ENCODE measurements around the gene FLNB. TPM values are rescaled to one million over a fixed set of nuclear protein-coding genes. Genes with fewer than 3 reads are reported as not detected.

Gene FLNB
- total RNA-seq, 1 experiment from 2014 or later = 309 TPM

- ChIA-PET CTCF (no interaction called here), POLR2A (no interaction called here)
- ATAC-seq (no peak), DNase-seq (ENCODE audit: low read depth, low spot score) (no peak)
- H3K4me1 ChIP-seq (ENCODE audit: control insufficient read depth, insufficient read depth, low read length) = no peaks in the 10 kb centered on the region
- intact Hi-C loops (cut with micrococcal nuclease; ENCODE audit: unreplicated experiment) (no loop called here), in situ Hi-C loops (cut with HindIII; ENCODE audit: low pct_unique_long_range_greater_than_20kb, low sequenced_read_pairs) (no loop called here)
- TF ChIP-seq REST (IDR thresholded peaks at IDR 0.05; ENCODE audit: insufficient read depth in 1 of 2, low read depth in 2 of 2, low read length in 1 of 2) (no peak), SIN3A (IDR thresholded peaks at IDR 0.05; ENCODE audit: borderline replicate concordance, insufficient read depth, low read depth, low read length) (no peak), TCF7L2 (IDR thresholded peaks at IDR 0.05; ENCODE audit: low read depth, low read length) (no peak), POLR2AphosphoS5 (IDR thresholded peaks at IDR 0.05; ENCODE audit: low read depth, low read length) (no peak), CTCF (IDR thresholded peaks at IDR 0.05) (no peak)
- no peak overlapping the region for H3K4me3 ChIP-seq (ENCODE audit: low read depth in 2 of 2, low read length in 2 of 2)
- H3K36me3 ChIP-seq (ENCODE audit: control insufficient read depth, insufficient read depth, low read length) = no peaks in the 10 kb centered on the region
- no TSS peak for BruUV-seq (replicated peaks)
- no peak overlapping the region for H3K27ac ChIP-seq (ENCODE audit: low read length)
- no peaks in the 10 kb centered on the region for H3K27me3 ChIP-seq (ENCODE audit: control insufficient read depth, insufficient read depth, low read length)
- no peaks in the 10 kb centered on the region for H3K9me3 ChIP-seq (ENCODE audit: control insufficient read depth, insufficient read depth, low read depth, low read length)
Measured at GRCh38 chr3:58198804-58199203, 190.6 kb downstream of the FLNB start.

- ChIA-PET POLR2A (no interaction called here), CTCF (no interaction called here)
- Histone ChIP-seq H3K27ac (ENCODE audit: low read length) (no peak overlapping the region), H3K36me3 (ENCODE audit: control insufficient read depth, insufficient read depth, low read length) (no peaks in the 10 kb centered on the region), H3K4me3 (ENCODE audit: low read depth in 2 of 2, low read length in 2 of 2) (no peak overlapping the region), H3K9me3 (ENCODE audit: control insufficient read depth, insufficient read depth, low read depth, low read length) (no peaks in the 10 kb centered on the region), H3K27me3 (ENCODE audit: control insufficient read depth, insufficient read depth, low read length) (no peaks in the 10 kb centered on the region), H3K4me1 (ENCODE audit: control insufficient read depth, insufficient read depth, low read length) (no peaks in the 10 kb centered on the region)
- BruUV-seq (replicated peaks) = no TSS peak
- TF ChIP-seq SIN3A (IDR thresholded peaks at IDR 0.05; ENCODE audit: borderline replicate concordance, insufficient read depth, low read depth, low read length) (no peak), TCF7L2 (IDR thresholded peaks at IDR 0.05; ENCODE audit: low read depth, low read length) (no peak), POLR2AphosphoS5 (IDR thresholded peaks at IDR 0.05; ENCODE audit: low read depth, low read length) (no peak), REST (IDR thresholded peaks at IDR 0.05; ENCODE audit: insufficient read depth in 1 of 2, low read depth in 2 of 2, low read length in 1 of 2) (no peak)
- ATAC-seq (no peak), DNase-seq (ENCODE audit: low read depth, low spot score) (no peak)
- in situ Hi-C loops (cut with HindIII; ENCODE audit: low pct_unique_long_range_greater_than_20kb, low sequenced_read_pairs) = no loop called here
- intact Hi-C loops (cut with micrococcal nuclease; ENCODE audit: unreplicated experiment) = no loop called here
Measured at GRCh38 chr3:58200121-58200709, 192.0 kb downstream of the FLNB start.

Data from Panc1 (cell line).